WTC11 (cell line): ENCODE results near the gene GALNT13. TPM values are rescaled to one million over a fixed set of nuclear protein-coding genes. Genes with fewer than 3 reads are reported as not detected.

Source experiments
- ATAC-seq: fragments of 200-7000 bp; cut with Tn5 transposase; 2 replicates; pipeline ENCODE4 v1.10.0; 2021; ENCODE audit warnings: mild to moderate bottlenecking, moderate library complexity
- CTCF ChIA-PET: fragments of 300-600 bp; sonication (Branson Sonifier 250); formaldehyde crosslinking; loops from one replicate; lab custom pipeline; 2021; ENCODE audit warnings: antibody characterized with exemption; lab: Charles Lee
- POLR2A ChIA-PET: fragments of 350-600 bp; sonication (Branson Sonifier 250); formaldehyde crosslinking; loops from one replicate; lab custom pipeline; 2021; ENCODE audit warnings: antibody characterized with exemption; lab: Charles Lee
- DNase-seq: peaks from one replicate; pipeline ENCODE4 v3.0.0; 2021; ENCODE audit warnings: low spot score
- H3K27ac Mint-ChIP-seq: 2 replicates; pipeline ENCODE4 v1.8.0; 2021; ENCODE audit warnings: mixed read lengths
- H3K27me3 Mint-ChIP-seq: 2 replicates; pipeline ENCODE4 v1.8.0; 2021; ENCODE audit warnings: low read depth, mild to moderate bottlenecking, moderate library complexity, mixed read lengths
- H3K36me3 Mint-ChIP-seq: 2 replicates; pipeline ENCODE4 v1.8.0; 2021; ENCODE audit warnings: mixed read lengths
- H3K4me1 Mint-ChIP-seq: 2 replicates; pipeline ENCODE4 v1.8.0; 2022; ENCODE audit warnings: mixed read lengths
- H3K4me3 Mint-ChIP-seq: 2 replicates; pipeline ENCODE4 v1.8.0; 2021; ENCODE audit warnings: mild to moderate bottlenecking, moderate library complexity, mixed read lengths
- H3K9me3 Mint-ChIP-seq: 2 replicates; pipeline ENCODE4 v1.8.0; 2021; ENCODE audit warnings: mixed read lengths
- CBFB ChIP-seq: sonication (generic); formaldehyde crosslinking; IDR thresholded peaks from 2 replicates; pipeline ENCODE4 v1.8.1; 2022; ENCODE audit warnings: mild to moderate bottlenecking, low read depth, missing genetic modification reagents
- CDX4 ChIP-seq: fragments of 250-450 bp; sonication (Bioruptor Pico); IDR thresholded peaks from 2 replicates; pipeline ENCODE4 v1.9.0; 2021; ENCODE audit warnings: moderate library complexity, mild to moderate bottlenecking, inconsistent platforms, borderline replicate concordance
- E2F1 ChIP-seq: sonication (generic); formaldehyde crosslinking; IDR thresholded peaks from 2 replicates; pipeline ENCODE4 v1.8.0; 2022; ENCODE audit warnings: mild to moderate bottlenecking, missing genetic modification reagents
- ETV6 ChIP-seq: sonication (generic); formaldehyde crosslinking; IDR thresholded peaks from 2 replicates; pipeline ENCODE4 v1.8.1; 2022; ENCODE audit warnings: mild to moderate bottlenecking, missing genetic modification reagents
- GABPB1 ChIP-seq: sonication (generic); formaldehyde crosslinking; IDR thresholded peaks from 2 replicates; pipeline ENCODE4 v1.8.1; 2023; ENCODE audit warnings: mild to moderate bottlenecking, missing genetic modification reagents
- JUN ChIP-seq: sonication (generic); formaldehyde crosslinking; IDR thresholded peaks from 2 replicates; pipeline ENCODE4 v1.8.0; 2023; ENCODE audit warnings: mild to moderate bottlenecking, missing genetic modification reagents
- KAT7 ChIP-seq: sonication (generic); formaldehyde crosslinking; IDR thresholded peaks from 2 replicates; pipeline ENCODE4 v1.8.1; 2023; ENCODE audit warnings: missing genetic modification reagents, mild to moderate bottlenecking, borderline replicate concordance
- NFATC4 ChIP-seq: fragments of 250-450 bp; sonication (Bioruptor Pico); IDR thresholded peaks from 2 replicates; pipeline ENCODE4 v1.9.0; 2021; ENCODE audit warnings: mild to moderate bottlenecking
- NFE2L1 ChIP-seq: sonication (generic); formaldehyde crosslinking; IDR thresholded peaks from 2 replicates; pipeline ENCODE4 v1.8.1; 2023; ENCODE audit warnings: missing genetic modification reagents
- NR1H2 ChIP-seq: sonication (generic); formaldehyde crosslinking; IDR thresholded peaks from 2 replicates; pipeline ENCODE4 v1.9.0; 2021; ENCODE audit warnings: mild to moderate bottlenecking, moderate library complexity, missing genetic modification reagents
- NR2C2 ChIP-seq: sonication (generic); formaldehyde crosslinking; IDR thresholded peaks from 2 replicates; pipeline ENCODE4 v1.8.0; 2022; ENCODE audit warnings: mild to moderate bottlenecking, missing genetic modification reagents
- NR3C1 ChIP-seq: sonication (generic); formaldehyde crosslinking; conservative IDR thresholded peaks from 2 replicates; pipeline ENCODE4 v1.8.1; 2023; ENCODE audit warnings: low read depth, mild to moderate bottlenecking, missing genetic modification reagents
- PRDM15 ChIP-seq: sonication (generic); formaldehyde crosslinking; IDR thresholded peaks from 2 replicates; pipeline ENCODE4 v1.8.0; 2022; ENCODE audit warnings: missing genetic modification reagents
- RORB ChIP-seq: fragments of 250-450 bp; sonication (Bioruptor Pico); IDR thresholded peaks from 2 replicates; pipeline ENCODE4 v1.9.0; 2021; ENCODE audit warnings: mild to moderate bottlenecking
- SMAD3 ChIP-seq: sonication (generic); formaldehyde crosslinking; IDR thresholded peaks from 2 replicates; pipeline ENCODE4 v1.8.0; 2022; ENCODE audit warnings: missing genetic modification reagents, mild to moderate bottlenecking, borderline replicate concordance
- STAT6 ChIP-seq: sonication (generic); formaldehyde crosslinking; conservative IDR thresholded peaks from 2 replicates; pipeline ENCODE4 v1.8.1; 2023; ENCODE audit warnings: mild to moderate bottlenecking, low read depth, missing genetic modification reagents, moderate library complexity
- TEAD1 ChIP-seq: sonication (generic); formaldehyde crosslinking; IDR thresholded peaks from 2 replicates; pipeline ENCODE4 v1.8.0; 2022; ENCODE audit warnings: mild to moderate bottlenecking, missing genetic modification reagents
- ZNF138 ChIP-seq: sonication (generic); formaldehyde crosslinking; conservative IDR thresholded peaks from 2 replicates; pipeline ENCODE4 v1.8.1; 2022; ENCODE audit warnings: mild to moderate bottlenecking, moderate library complexity, missing genetic modification reagents
- ZNF263 ChIP-seq: sonication (generic); formaldehyde crosslinking; IDR thresholded peaks from 2 replicates; pipeline ENCODE4 v1.8.1; 2022; ENCODE audit warnings: low read depth, mild to moderate bottlenecking, moderate library complexity, missing genetic modification reagents
- ZSCAN18 ChIP-seq: fragments of 250-450 bp; sonication (Bioruptor Pico); IDR thresholded peaks from 2 replicates; pipeline ENCODE4 v2.1.2; 2022; ENCODE audit warnings: mild to moderate bottlenecking, moderate library complexity
- total RNA-seq: library from RNA; stranded (reverse); gene quantifications from 3 replicates; pipeline ENCODE4 v1.2.3, GENCODE V29; 2021

Gene GALNT13
- total RNA-seq, 1 experiment from 2014 or later, result 9.9 TPM

- no peak for TF ChIP-seq NR2C2
These were observed 41.2 kb downstream of the GALNT13 start (continued) for GRCh38 chr2:153912798-153913396.

- no peaks in the 10 kb centered on the region for H3K9me3 Mint-ChIP-seq
- ATAC-seq (no peak), DNase-seq (no peak)
- no peak overlapping the region for H3K27ac Mint-ChIP-seq
- TF ChIP-seq TEAD1 (CRISPR knock-in tag) (no peak), GABPB1 (no peak)
- H3K4me3 Mint-ChIP-seq, result no peak overlapping the region
- no peaks in the 10 kb centered on the region for H3K27me3 Mint-ChIP-seq
- H3K36me3 Mint-ChIP-seq, result no peaks in the 10 kb centered on the region
- no peaks in the 10 kb centered on the region for H3K4me1 Mint-ChIP-seq
- ChIA-PET POLR2A (no interaction called here), CTCF (no interaction called here)
These were observed 45.8 kb downstream of the GALNT13 start for GRCh38 chr2:153917570-153917969.

- Mint-ChIP-seq H3K27me3 (peaks cover 2% of the 10 kb centered on the region; the same call in 1 of the 2 replicates), H3K4me3 (no peak overlapping the region), H3K27ac (no peak overlapping the region), H3K9me3 (no peaks in the 10 kb centered on the region), H3K4me1 (peaks cover 12% of the 10 kb centered on the region), H3K36me3 (no peaks in the 10 kb centered on the region)
- no peak for ATAC-seq
- ChIA-PET CTCF (no interaction called here), POLR2A (no interaction called here)
- no peak for DNase-seq
- TF ChIP-seq NFE2L1, result no peak
- no peak for TF ChIP-seq NR3C1 (CRISPR knock-in tag)
- no peak for TF ChIP-seq KAT7
- TF ChIP-seq RORB, result no peak
- no peak for TF ChIP-seq STAT6 (CRISPR knock-in tag)
- no peak for TF ChIP-seq ZSCAN18 (CRISPR knock-in tag)
These were observed 63.8 kb downstream of the GALNT13 start for GRCh38 chr2:153935511-153935910.

- no peaks in the 10 kb centered on the region for H3K9me3 Mint-ChIP-seq
- no peak for ATAC-seq
- no peaks in the 10 kb centered on the region for H3K27me3 Mint-ChIP-seq
- H3K27ac Mint-ChIP-seq, result peak overlapping the region; percentile 9; the same call in 1 of the 2 replicates
- H3K4me1 Mint-ChIP-seq, result peaks cover 13% of the 10 kb centered on the region; the same call in 1 of the 2 replicates
- CTCF ChIA-PET, result no interaction called here
- DNase-seq, result no peak
- no peaks in the 10 kb centered on the region for H3K36me3 Mint-ChIP-seq
- no peak overlapping the region for H3K4me3 Mint-ChIP-seq
- POLR2A ChIA-PET, result no interaction called here
- no peak for TF ChIP-seq PRDM15 (CRISPR knock-in tag)
- no peak for TF ChIP-seq ZNF263
- no peak for TF ChIP-seq ZSCAN18 (CRISPR knock-in tag)
- TF ChIP-seq JUN (CRISPR knock-in tag), result no peak
- no peak for TF ChIP-seq CBFB (CRISPR knock-in tag)
- no peak for TF ChIP-seq ZNF138 (CRISPR knock-in tag)
- no peak for TF ChIP-seq ETV6 (CRISPR knock-in tag)
- TF ChIP-seq NFATC4, result no peak
- no peak for TF ChIP-seq CDX4 (CRISPR knock-in tag)
- TF ChIP-seq E2F1 (CRISPR knock-in tag), result no peak
- no peak for TF ChIP-seq SMAD3 (CRISPR knock-in tag)
- TF ChIP-seq NR1H2 (CRISPR knock-in tag), result no peak
These were observed 67.5 kb downstream of the GALNT13 start for GRCh38 chr2:153939124-153939796.
